Endometrium (tissue), 2 donors: ENCODE results near the gene FDPS.
A peak's percentile ranks its signal among the peaks of the same experiment; 100 is the strongest.

Source experiments
- FAIRE-seq: peaks from 2 replicates; lab custom pipeline; 2012; peaks lifted over from hg19 to GRCh38; lab: Jason Lieb, UNC
- donor health status: control.
- donor health status: control.

FDPS gene

GRCh38 chr1:155308493-155309422 lies at the start of gene FDPS:
FDPS (plus strand) TSS chr1:155308866; CDS start chr1:155309790, 924 bp downstream.
- peak; percentile 96 for FAIRE-seq

GRCh38 chr1:155260276-155260675 lies 48.4 kb upstream of the FDPS start:
- no peak for FAIRE-seq

GRCh38 chr1:155261493-155261851 lies 47.2 kb upstream of the FDPS start:
- no peak for FAIRE-seq

- peak; percentile 86 for FAIRE-seq
Measured at GRCh38 chr1:155261852-155262673, 46.6 kb upstream of the FDPS start, which contains the start of gene SCAMP3. SCAMP3 (minus strand) TSS chr1:155262360; CDS start chr1:155262151, 209 bp downstream.

- no peak for FAIRE-seq
Measured at GRCh38 chr1:155263067-155263466, 45.6 kb upstream of the FDPS start.

GRCh38 chr1:155266553-155266952 lies 42.1 kb upstream of the FDPS start:
- no peak for FAIRE-seq

- no peak for FAIRE-seq
Measured at GRCh38 chr1:155267373-155267772, 41.3 kb upstream of the FDPS start.

- no peak for FAIRE-seq
Measured at GRCh38 chr1:155268630-155269029, 40.0 kb upstream of the FDPS start.

GRCh38 chr1:155269381-155269780 lies 39.3 kb upstream of the FDPS start:
- FAIRE-seq, result no peak

GRCh38 chr1:155272466-155273342 lies 36.0 kb upstream of the FDPS start:
- FAIRE-seq, result no peak

- FAIRE-seq, result no peak
Measured at GRCh38 chr1:155273343-155274245, 35.1 kb upstream of the FDPS start, which contains the start of gene CLK2. CLK2 (minus strand) TSS chr1:155273504; CDS start chr1:155270977, 2,527 bp downstream.

- no peak for FAIRE-seq
Measured at GRCh38 chr1:155277070-155277901, 31.4 kb upstream of the FDPS start, which contains the start of gene HCN3. HCN3 (plus strand) TSS chr1:155277463; CDS start chr1:155277591, 128 bp downstream.

GRCh38 chr1:155277902-155278688 lies 30.6 kb upstream of the FDPS start:
- no peak for FAIRE-seq

GRCh38 chr1:155278689-155279160 lies 29.9 kb upstream of the FDPS start:
- no peak for FAIRE-seq

- no peak for FAIRE-seq
Measured at GRCh38 chr1:155279268-155279667, 29.4 kb upstream of the FDPS start.

GRCh38 chr1:155282488-155283091 lies 26.1 kb upstream of the FDPS start:
- no peak for FAIRE-seq

GRCh38 chr1:155284476-155284875 lies 24.2 kb upstream of the FDPS start:
- no peak for FAIRE-seq

- no peak for FAIRE-seq
Measured at GRCh38 chr1:155285063-155285462, 23.6 kb upstream of the FDPS start.
